Neural progenitor cell (in vitro differentiated cells): ENCODE results near the gene MAN1A1. TPM values are rescaled to one million over a fixed set of nuclear protein-coding genes. Genes with fewer than 3 reads are reported as not detected.

Experiments
- DNase-seq: peaks from one replicate; pipeline ENCODE4 v3.0.0-alpha.2; 2016; ENCODE audit warnings: low spot score
- H2AFZ ChIP-seq: fragments of 200-600 bp; sonication (generic); replicated peaks from 2 replicates; pipeline ENCODE4 v1.6.1; 2016; ENCODE audit warnings: antibody characterized with exemption
- H3F3A ChIP-seq: fragments of 200-600 bp; sonication (generic); 2 replicates; pipeline ENCODE4 v1.6.1; 2016; ENCODE audit warnings: antibody characterized with exemption, low read depth
- H3K27ac ChIP-seq: fragments of 200-600 bp; sonication (generic); 2 replicates; pipeline ENCODE4 v1.5.1; 2016; ENCODE audit warnings: mild to moderate bottlenecking
- H3K27me3 ChIP-seq: fragments of 200-600 bp; sonication (generic); 2 replicates; pipeline ENCODE4 v1.6.1; 2016; ENCODE audit warnings: mild to moderate bottlenecking, moderate library complexity
- H3K36me3 ChIP-seq: fragments of 200-600 bp; sonication (generic); 2 replicates; pipeline ENCODE4 v1.5.1; 2016
- H3K4me1 ChIP-seq: fragments of 200-600 bp; sonication (generic); 2 replicates; pipeline ENCODE4 v1.6.1; 2016; ENCODE audit warnings: mixed run types
- H3K4me2 ChIP-seq: fragments of 200-600 bp; sonication (generic); 2 replicates; pipeline ENCODE4 v1.6.1; 2016
- H3K4me3 ChIP-seq: fragments of 200-600 bp; sonication (generic); 2 replicates; pipeline ENCODE4 v1.5.1; 2016
- H3K79me2 ChIP-seq: fragments of 200-600 bp; sonication (generic); 2 replicates; pipeline ENCODE4 v1.6.1; 2016; ENCODE audit warnings: low read depth
- H3K9ac ChIP-seq: fragments of 200-600 bp; sonication (generic); 2 replicates; pipeline ENCODE4 v1.6.1; 2016
- H3K9me3 ChIP-seq: fragments of 200-600 bp; sonication (generic); 2 replicates; pipeline ENCODE4 v1.5.1; 2016; ENCODE audit warnings: low read depth
- H4K20me1 ChIP-seq: fragments of 200-600 bp; sonication (generic); 2 replicates; pipeline ENCODE4 v1.6.1; 2016; ENCODE audit warnings: low read depth
- H3K27ac Mint-ChIP-seq: 3 replicates; pipeline ENCODE4 v1.8.0; 2021; ENCODE audit warnings: mixed read lengths
- H3K27me3 Mint-ChIP-seq: 2 replicates; pipeline ENCODE4 v1.8.0; 2022; ENCODE audit warnings: low read depth, mild to moderate bottlenecking, inconsistent platforms, moderate library complexity, mixed read lengths; ENCODE audit not compliant: insufficient read depth
- H3K36me3 Mint-ChIP-seq: 3 replicates; pipeline ENCODE4 v1.8.0; 2021; ENCODE audit warnings: mixed read lengths
- H3K4me1 Mint-ChIP-seq: 3 replicates; pipeline ENCODE4 v1.8.0; 2021; ENCODE audit warnings: mixed read lengths
- H3K4me3 Mint-ChIP-seq: 3 replicates; pipeline ENCODE4 v1.8.0; 2021; ENCODE audit warnings: mild to moderate bottlenecking, moderate library complexity, mixed read lengths
- H3K9me3 Mint-ChIP-seq: 3 replicates; pipeline ENCODE4 v1.8.0; 2020; ENCODE audit warnings: mixed read lengths
- EZH2 ChIP-seq: fragments of 200-600 bp; sonication (generic); IDR thresholded peaks from 2 replicates; pipeline ENCODE4 v1.6.1; 2017; ENCODE audit warnings: antibody characterized with exemption, mild to moderate bottlenecking, moderate library complexity
- EZH2phosphoT487 ChIP-seq: fragments of 200-600 bp; sonication (generic); IDR thresholded peaks from 2 replicates; pipeline ENCODE4 v1.6.1; 2017; ENCODE audit warnings: antibody characterized with exemption
- total RNA-seq: library from RNA; depleted of rRNA; stranded (reverse); fragments of >200 nt; gene quantifications from 2 replicates; pipeline ENCODE4 v1.2.3, GENCODE V29; 2015; ENCODE audit warnings: low replicate concordance
- TF ChIP-seq, protein P1 (sequence below): fragments of 200-600 bp; sonication (generic); IDR thresholded peaks from 2 replicates; pipeline ENCODE4 v1.5.1; 2017; ENCODE audit warnings: antibody characterized with exemption, mild to moderate bottlenecking

MAN1A1 gene
- total RNA-seq, 1 donor from 2014 or later = 5.2 TPM

DNA sequence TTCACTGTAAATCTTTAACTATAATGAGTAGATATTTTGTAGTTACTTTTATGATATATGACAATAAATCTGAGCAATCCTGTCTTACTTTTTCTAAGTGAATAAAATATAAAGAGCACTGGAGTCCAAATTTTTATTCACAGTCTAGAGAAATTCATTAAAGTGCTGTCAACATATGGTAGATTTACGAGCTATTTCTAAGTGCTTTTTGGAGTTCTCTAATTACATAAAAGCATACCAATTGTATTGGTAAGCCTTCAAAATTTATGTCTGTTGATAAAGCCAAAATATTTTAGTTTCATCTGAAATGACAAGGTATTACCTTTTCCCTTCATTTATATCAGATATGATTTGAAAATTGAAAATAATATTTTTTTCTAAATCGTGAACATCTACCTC, 75.4 kb downstream of the MAN1A1 start:
- no peaks in the 10 kb centered on the region for H3K79me2 ChIP-seq
- H3K4me1 ChIP-seq = no peaks in the 10 kb centered on the region
- no peaks in the 10 kb centered on the region for H3K27me3 Mint-ChIP-seq
- H3K36me3 Mint-ChIP-seq = peaks cover 4% of the 10 kb centered on the region
- no peak overlapping the region for H3K4me3 ChIP-seq
- H3K9me3 ChIP-seq = peaks cover 7% of the 10 kb centered on the region
- H3K27ac Mint-ChIP-seq = no peak overlapping the region
- H3K9ac ChIP-seq = no peak overlapping the region
- no peaks in the 10 kb centered on the region for H3K27me3 ChIP-seq
- H3F3A ChIP-seq = no peaks in the 10 kb centered on the region
- H2AFZ ChIP-seq = no peak overlapping the region
- H3K4me2 ChIP-seq = no peak overlapping the region
- peaks cover 12% of the 10 kb centered on the region for H3K9me3 Mint-ChIP-seq
- DNase-seq = no peak
- H4K20me1 ChIP-seq = no peaks in the 10 kb centered on the region
- TF ChIP-seq EZH2phosphoT487 = no peak
- TF ChIP-seq, protein P1, sequence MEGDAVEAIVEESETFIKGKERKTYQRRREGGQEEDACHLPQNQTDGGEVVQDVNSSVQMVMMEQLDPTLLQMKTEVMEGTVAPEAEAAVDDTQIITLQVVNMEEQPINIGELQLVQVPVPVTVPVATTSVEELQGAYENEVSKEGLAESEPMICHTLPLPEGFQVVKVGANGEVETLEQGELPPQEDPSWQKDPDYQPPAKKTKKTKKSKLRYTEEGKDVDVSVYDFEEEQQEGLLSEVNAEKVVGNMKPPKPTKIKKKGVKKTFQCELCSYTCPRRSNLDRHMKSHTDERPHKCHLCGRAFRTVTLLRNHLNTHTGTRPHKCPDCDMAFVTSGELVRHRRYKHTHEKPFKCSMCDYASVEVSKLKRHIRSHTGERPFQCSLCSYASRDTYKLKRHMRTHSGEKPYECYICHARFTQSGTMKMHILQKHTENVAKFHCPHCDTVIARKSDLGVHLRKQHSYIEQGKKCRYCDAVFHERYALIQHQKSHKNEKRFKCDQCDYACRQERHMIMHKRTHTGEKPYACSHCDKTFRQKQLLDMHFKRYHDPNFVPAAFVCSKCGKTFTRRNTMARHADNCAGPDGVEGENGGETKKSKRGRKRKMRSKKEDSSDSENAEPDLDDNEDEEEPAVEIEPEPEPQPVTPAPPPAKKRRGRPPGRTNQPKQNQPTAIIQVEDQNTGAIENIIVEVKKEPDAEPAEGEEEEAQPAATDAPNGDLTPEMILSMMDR = no peak
- no peak for TF ChIP-seq EZH2
- H3K4me3 Mint-ChIP-seq = no peak overlapping the region
- H3K36me3 ChIP-seq = no peaks in the 10 kb centered on the region
- no peak overlapping the region for H3K27ac ChIP-seq
- H3K4me1 Mint-ChIP-seq = no peaks in the 10 kb centered on the region

DNA sequence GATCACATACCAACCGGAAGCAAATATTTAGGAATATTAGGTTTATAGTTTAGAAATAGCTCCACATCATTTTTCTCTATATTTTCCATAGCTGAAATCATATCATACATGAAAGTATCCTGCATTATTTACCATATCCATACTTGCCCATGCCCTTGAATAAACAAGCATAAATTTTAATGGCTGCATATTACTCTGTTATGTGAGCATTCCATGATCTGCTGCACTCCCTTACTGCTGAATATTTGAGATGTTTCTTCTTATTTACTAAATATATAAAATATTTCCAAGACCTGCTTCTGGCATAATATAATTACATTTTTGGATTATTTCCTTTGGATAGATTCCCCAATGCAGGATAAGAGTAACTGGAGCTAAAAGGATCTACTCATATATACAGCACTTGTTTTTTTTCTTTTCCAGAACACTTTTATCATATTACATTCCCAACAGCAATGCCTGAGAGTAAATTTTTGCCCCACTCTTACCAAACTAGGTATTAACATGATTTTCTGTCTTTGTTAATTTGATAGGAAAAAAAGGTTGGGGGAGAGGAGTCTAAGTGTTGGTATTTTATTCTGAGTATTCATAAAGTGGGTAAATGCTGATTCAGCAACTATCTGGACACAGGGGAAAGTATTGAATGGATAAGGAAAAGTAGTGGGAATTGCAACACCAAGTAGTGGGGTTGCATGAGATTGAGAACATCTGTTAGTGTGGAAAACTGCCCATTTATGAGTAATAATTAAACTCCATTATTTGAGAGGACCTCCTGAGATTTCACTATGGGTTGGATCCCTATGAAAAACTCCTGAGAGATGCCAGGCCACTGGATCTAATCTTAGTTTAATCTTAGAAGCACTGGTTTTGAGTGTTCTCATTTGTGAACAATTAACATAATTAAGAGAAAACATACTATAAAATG, 76.0 kb downstream of the MAN1A1 start:
- H3K4me1 Mint-ChIP-seq = no peaks in the 10 kb centered on the region
- TF ChIP-seq EZH2 (no peak), EZH2phosphoT487 (no peak)
- H3K4me3 ChIP-seq = no peak overlapping the region
- H4K20me1 ChIP-seq = no peaks in the 10 kb centered on the region
- no peaks in the 10 kb centered on the region for H3K27me3 ChIP-seq
- no peak overlapping the region for H3K4me3 Mint-ChIP-seq
- DNase-seq = no peak
- H3K36me3 Mint-ChIP-seq = peaks cover 4% of the 10 kb centered on the region
- H3K9me3 ChIP-seq = peaks cover 7% of the 10 kb centered on the region
- no peaks in the 10 kb centered on the region for H3K79me2 ChIP-seq
- H3K4me2 ChIP-seq = no peak overlapping the region
- no peaks in the 10 kb centered on the region for H3K36me3 ChIP-seq
- no peak overlapping the region for H3K9ac ChIP-seq
- peaks cover 12% of the 10 kb centered on the region for H3K9me3 Mint-ChIP-seq
- no peaks in the 10 kb centered on the region for H3K27me3 Mint-ChIP-seq
- no peak overlapping the region for H2AFZ ChIP-seq
- H3K27ac ChIP-seq = no peak overlapping the region
- H3K27ac Mint-ChIP-seq = no peak overlapping the region
- no peaks in the 10 kb centered on the region for H3F3A ChIP-seq
- H3K4me1 ChIP-seq = no peaks in the 10 kb centered on the region

DNA sequence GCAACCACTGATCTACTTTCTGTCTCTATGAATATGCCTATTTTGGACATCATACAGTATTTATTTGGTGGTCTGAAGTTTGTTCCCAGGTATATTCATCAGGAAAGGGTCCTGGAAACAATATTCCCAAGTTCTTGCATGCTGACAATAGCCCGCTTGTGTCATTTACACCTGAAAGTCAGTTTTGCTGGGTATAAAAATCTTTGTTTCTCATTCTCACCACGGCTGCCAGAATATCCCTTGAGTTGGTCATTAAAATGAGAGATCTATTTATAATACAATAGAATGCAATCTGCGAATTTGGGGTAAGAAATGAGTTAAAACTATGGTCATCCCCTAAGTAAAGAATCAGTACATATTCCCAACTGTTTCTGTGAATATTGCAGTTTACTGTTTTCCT, 79.0 kb downstream of the MAN1A1 start:
- Histone ChIP-seq H3K36me3 (no peaks in the 10 kb centered on the region), H3K4me1 (no peaks in the 10 kb centered on the region), H2AFZ (no peak overlapping the region), H3K27ac (no peak overlapping the region), H3K79me2 (no peaks in the 10 kb centered on the region), H3K9ac (no peak overlapping the region), H3F3A (no peaks in the 10 kb centered on the region), H4K20me1 (no peaks in the 10 kb centered on the region), H3K27me3 (no peaks in the 10 kb centered on the region), H3K4me2 (no peak overlapping the region), H3K9me3 (peaks cover 7% of the 10 kb centered on the region), H3K4me3 (no peak overlapping the region)
- Mint-ChIP-seq H3K36me3 (peaks cover 4% of the 10 kb centered on the region), H3K4me3 (no peak overlapping the region), H3K27me3 (no peaks in the 10 kb centered on the region), H3K4me1 (no peaks in the 10 kb centered on the region), H3K9me3 (peaks cover 12% of the 10 kb centered on the region), H3K27ac (no peak overlapping the region)
- TF ChIP-seq, protein P1 = no peak
- no peak for TF ChIP-seq EZH2
- no peak for TF ChIP-seq EZH2phosphoT487
- no peak for DNase-seq
